Kidney (tissue), 14 donors: Measurements from ENCODE around the gene RNASE1. TPM values are rescaled to one million over a fixed set of nuclear protein-coding genes. Genes with fewer than 3 reads are reported as not detected.
A peak's percentile ranks its signal among the peaks of the same experiment; 100 is the strongest.
"Not testable (repeated sequence)": the region's sequence is repeated elsewhere in the genome, so short reads cannot be mapped to it uniquely, and the experiment has no call there.

Experiments used
- DNase-seq, 5 donors: peaks; one replicate each; pipeline ENCODE4 v3.0.0-alpha.2; 2013 to 2020
- FAIRE-seq: peaks from 2 replicates; lab custom pipeline; 2012; peaks lifted over from hg19 to GRCh38; lab: Jason Lieb, UNC
- H3K27ac ChIP-seq, 2 donors: one replicate each; pipeline ENCODE4 v1.7.0; 2013; ENCODE audit warnings: low read depth in 2 of 2, low read length in 2 of 2, inconsistent platforms in 1 of 2
- H3K27me3 ChIP-seq: one replicate; pipeline ENCODE4 v1.7.1; 2013; ENCODE audit warnings: low read length, inconsistent platforms; ENCODE audit not compliant: control insufficient read depth, insufficient read depth
- H3K36me3 ChIP-seq, 3 donors: one replicate each; pipeline versions ENCODE4 v1.7.0 to v1.7.1; 2013; ENCODE audit warnings: low read length in 3 of 3, control low read depth in 1 of 3, inconsistent platforms in 1 of 3; ENCODE audit not compliant: insufficient read depth in 3 of 3, control insufficient read depth in 2 of 3
- H3K4me1 ChIP-seq, 3 donors: one replicate each; pipeline versions ENCODE4 v1.7.0 to v1.7.1; 2013; ENCODE audit warnings: low read length in 3 of 3, inconsistent platforms in 1 of 3, low read depth in 1 of 3; ENCODE audit not compliant: control insufficient read depth in 2 of 3, insufficient read depth in 2 of 3
- H3K4me3 ChIP-seq, 3 donors: one replicate each; pipeline versions ENCODE4 v1.7.0 to v1.8.1; 2013; ENCODE audit warnings: low read length in 3 of 3, control low read depth in 1 of 3, inconsistent platforms in 1 of 3
- H3K9ac ChIP-seq, 3 donors: one replicate each; pipeline versions ENCODE4 v1.7.0 to v1.7.1; 2013; ENCODE audit warnings: low read length in 3 of 3, control low read depth in 1 of 3, inconsistent platforms in 1 of 3
- H3K9me3 ChIP-seq, 3 donors: one replicate each; pipeline versions ENCODE4 v1.7.0 to v1.7.1; 2013; ENCODE audit warnings: low read length in 3 of 3, control low read depth in 1 of 3, inconsistent platforms in 1 of 3; ENCODE audit not compliant: control insufficient read depth in 2 of 3, insufficient read depth in 1 of 3
- intact Hi-C: fragments of 100-400 bp; cut with DNase I; formaldehyde crosslinking; loops from one replicate; pipeline ENCODE4 v1.11.1; 2022
- polyA plus RNA-seq: library from polyadenylated mRNA; stranded (reverse); fragments of 350-450 nt; fragmentation: Illumina TruSeq; extraction: RNeasy Lipid Tissue Mini Kit (QIAGEN cat#74804); gene quantifications from one replicate; pipeline ENCODE4 v1.2.3, GENCODE V29; 2014; ENCODE audit warnings: low read depth, low replicate concordance; ENCODE audit not compliant: insufficient read depth
- total RNA-seq: library from RNA; stranded (reverse); fragmentation: NEBNext Ultra II Directional; extraction: Animal tissue kit (Norgen Biotek cat#: 25700); gene quantifications from one replicate; pipeline ENCODE4 v1.2.1, GENCODE V29; 2021
- TF ChIP-seq, protein P1 (sequence below): IDR thresholded peaks from 3 replicates; pipeline ENCODE4 v1.5.1; 2012; ENCODE audit warnings: mild to moderate bottlenecking, moderate library complexity, borderline replicate concordance; ENCODE audit not compliant: insufficient read depth; ENCODE audit errors: extremely low read depth
- donor health status: control.
- donor health status: control.
- donor health status: control.
- donor health status: control.
- donor health status: control.
- donor health status: DM: yes; HTN: yes; CAD: no.
- donor health status: Normal renal cell carcinoma (clear cell type).

RNASE1 gene
- total and polyA plus RNA-seq, 2 donors from 2014 or later, result 201 to 476 TPM

GRCh38 chr14:20836668-20837338 lies 34.2 kb upstream of the RNASE1 start:
- TF ChIP-seq, protein P1, sequence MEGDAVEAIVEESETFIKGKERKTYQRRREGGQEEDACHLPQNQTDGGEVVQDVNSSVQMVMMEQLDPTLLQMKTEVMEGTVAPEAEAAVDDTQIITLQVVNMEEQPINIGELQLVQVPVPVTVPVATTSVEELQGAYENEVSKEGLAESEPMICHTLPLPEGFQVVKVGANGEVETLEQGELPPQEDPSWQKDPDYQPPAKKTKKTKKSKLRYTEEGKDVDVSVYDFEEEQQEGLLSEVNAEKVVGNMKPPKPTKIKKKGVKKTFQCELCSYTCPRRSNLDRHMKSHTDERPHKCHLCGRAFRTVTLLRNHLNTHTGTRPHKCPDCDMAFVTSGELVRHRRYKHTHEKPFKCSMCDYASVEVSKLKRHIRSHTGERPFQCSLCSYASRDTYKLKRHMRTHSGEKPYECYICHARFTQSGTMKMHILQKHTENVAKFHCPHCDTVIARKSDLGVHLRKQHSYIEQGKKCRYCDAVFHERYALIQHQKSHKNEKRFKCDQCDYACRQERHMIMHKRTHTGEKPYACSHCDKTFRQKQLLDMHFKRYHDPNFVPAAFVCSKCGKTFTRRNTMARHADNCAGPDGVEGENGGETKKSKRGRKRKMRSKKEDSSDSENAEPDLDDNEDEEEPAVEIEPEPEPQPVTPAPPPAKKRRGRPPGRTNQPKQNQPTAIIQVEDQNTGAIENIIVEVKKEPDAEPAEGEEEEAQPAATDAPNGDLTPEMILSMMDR, result peak; percentile 36
- no peak for FAIRE-seq

GRCh38 chr14:20834899-20835298 lies 32.3 kb upstream of the RNASE1 start:
- H3K9ac ChIP-seq, result no peak overlapping the region
- no peak for FAIRE-seq
- DNase-seq, result no peak
- no peak overlapping the region for H3K27ac ChIP-seq
- H3K36me3 ChIP-seq, result no peaks in the 10 kb centered on the region
- TF ChIP-seq, protein P1, result no peak
- H3K4me3 ChIP-seq, result no peak overlapping the region
- no peaks in the 10 kb centered on the region for H3K4me1 ChIP-seq
- H3K9me3 ChIP-seq, result no peaks in the 10 kb centered on the region
- intact Hi-C loops, result no loop called here
- H3K27me3 ChIP-seq, result no peaks in the 10 kb centered on the region

More at GRCh38 chr14:20836668-20837338, 34.2 kb upstream of the RNASE1 start:
- Histone ChIP-seq H3K9me3 (no peaks in the 10 kb centered on the region), H3K9ac (no peak overlapping the region), H3K4me1 (no peaks in the 10 kb centered on the region), H3K36me3 (no peaks in the 10 kb centered on the region), H3K4me3 (no peak overlapping the region), H3K27me3 (no peaks in the 10 kb centered on the region), H3K27ac (no peak overlapping the region)
- intact Hi-C loops, result no loop called here
- peak in 2 of 5 donors; percentile 52 to 66 for DNase-seq

GRCh38 chr14:20830831-20831230 lies 28.2 kb upstream of the RNASE1 start:
- Histone ChIP-seq H3K27me3 (no peaks in the 10 kb centered on the region), H3K4me3 (no peak overlapping the region), H3K4me1 (no peaks in the 10 kb centered on the region), H3K9me3 (no peaks in the 10 kb centered on the region), H3K36me3 (no peaks in the 10 kb centered on the region), H3K9ac (no peak overlapping the region), H3K27ac (no peak overlapping the region)
- DNase-seq (no peak), FAIRE-seq (no peak)
- TF ChIP-seq, protein P1, result no peak
- intact Hi-C loops, result no loop called here

GRCh38 chr14:20828024-20828694 lies 25.5 kb upstream of the RNASE1 start:
- H3K9me3 ChIP-seq, intact Hi-C loops, H3K9ac ChIP-seq, H3K27ac ChIP-seq, DNase-seq, H3K36me3 ChIP-seq, H3K4me1 ChIP-seq, FAIRE-seq, H3K27me3 ChIP-seq, H3K4me3 ChIP-seq: not testable (repeated sequence)
